GM21717 (cell line): Measurements from ENCODE around the gene VIPR2.
"Not testable (repeated sequence)": the region's sequence is repeated elsewhere in the genome, so short reads cannot be mapped to it uniquely, and the experiment has no call there.

Experiments
- ATAC-seq: cut with Tn5 transposase; IDR thresholded peaks from one replicate; pipeline ENCODE4 v1.9.1; 2021; ENCODE audit warnings: mild to moderate bottlenecking, moderate library complexity; ENCODE audit not compliant: unreplicated experiment

Gene VIPR2

GRCh38 chr7:159140170-159140910 is 4.3 kb downstream of the VIPR2 start:
- ATAC-seq = no peak

- ATAC-seq = no peak
Observed at GRCh38 chr7:159139639-159140038, 5.0 kb downstream of the VIPR2 start.

- no peak for ATAC-seq
Observed at GRCh38 chr7:159139202-159139601, 5.5 kb downstream of the VIPR2 start.

GRCh38 chr7:159138508-159138907 is 6.2 kb downstream of the VIPR2 start:
- ATAC-seq = no peak

GRCh38 chr7:159137906-159138305 is 6.8 kb downstream of the VIPR2 start:
- ATAC-seq = no peak

GRCh38 chr7:159136846-159137245 is 7.8 kb downstream of the VIPR2 start:
- no peak for ATAC-seq

GRCh38 chr7:159136442-159136841 is 8.2 kb downstream of the VIPR2 start:
- ATAC-seq = no peak

- ATAC-seq = no peak
Observed at GRCh38 chr7:159136013-159136412, 8.7 kb downstream of the VIPR2 start.

GRCh38 chr7:159132670-159133443 is 11.8 kb downstream of the VIPR2 start:
- ATAC-seq = not testable (repeated sequence)

- no peak for ATAC-seq
Observed at GRCh38 chr7:159130820-159131219, 13.8 kb downstream of the VIPR2 start.

GRCh38 chr7:159130199-159130775 is 14.4 kb downstream of the VIPR2 start:
- ATAC-seq = no peak

- ATAC-seq = no peak
Observed at GRCh38 chr7:159128767-159129166, 15.9 kb downstream of the VIPR2 start.

GRCh38 chr7:159127691-159128642 is 16.7 kb downstream of the VIPR2 start:
- no peak for ATAC-seq

- ATAC-seq = no peak
Observed at GRCh38 chr7:159126311-159127260, 18.1 kb downstream of the VIPR2 start.

GRCh38 chr7:159125955-159126270 is 18.8 kb downstream of the VIPR2 start:
- no peak for ATAC-seq

- ATAC-seq = no peak
Observed at GRCh38 chr7:159125104-159125954, 19.3 kb downstream of the VIPR2 start.

GRCh38 chr7:159123793-159124192 is 20.9 kb downstream of the VIPR2 start:
- not testable (repeated sequence) for ATAC-seq

- ATAC-seq = not testable (repeated sequence)
Observed at GRCh38 chr7:159123294-159123693, 21.4 kb downstream of the VIPR2 start.

GRCh38 chr7:159122276-159122675 is 22.4 kb downstream of the VIPR2 start:
- no peak for ATAC-seq
